Measurements from ENCODE around the gene FBF1. TPM values are rescaled to one million over a fixed set of nuclear protein-coding genes. Genes with fewer than 3 reads are reported as not detected.
"Not testable (repeated sequence)": the region's sequence is repeated elsewhere in the genome, so short reads cannot be mapped to it uniquely, and the experiment has no call there.

The FBF1 gene
- total RNA-seq, 3 donors from 2014 or later (not counting 1 experiment from before 2014, with no cell fraction given) = 24.9 to 34.0 (median 33.0) TPM

DNA sequence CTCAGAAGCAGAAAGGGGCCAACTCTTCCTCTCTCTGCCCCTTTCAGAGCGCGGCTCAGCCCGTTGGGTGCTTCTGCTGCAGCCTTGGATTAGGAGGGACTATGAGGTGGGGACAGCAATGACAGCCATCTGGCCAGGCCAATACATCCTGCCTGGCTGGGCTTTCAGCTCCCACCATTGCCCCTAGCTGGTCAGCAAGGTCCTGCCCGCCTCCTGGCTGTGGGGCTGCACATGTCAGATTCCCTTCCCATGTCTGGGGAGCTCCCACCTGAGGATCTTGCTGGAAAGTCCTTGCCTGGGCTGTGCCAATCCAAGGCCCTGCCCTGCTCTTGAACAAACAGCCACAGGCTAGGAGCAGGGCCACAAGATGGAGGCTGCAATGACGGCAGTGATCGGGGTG, 52.4 kb downstream of the FBF1 start:
- Histone ChIP-seq H3K4me3 (ENCODE audit: low read length) (no peak overlapping the region), H3K4me1 (ENCODE audit: control insufficient read depth, insufficient read depth, low read length) (no peaks in the 10 kb centered on the region), H3K27me3 (ENCODE audit: control insufficient read depth, insufficient read depth, low read length) (no peaks in the 10 kb centered on the region), H3K27ac (ENCODE audit: low read length) (no peak overlapping the region), H3K9me3 (ENCODE audit: control insufficient read depth, insufficient read depth, low read length) (no peaks in the 10 kb centered on the region), H3K36me3 (ENCODE audit: control insufficient read depth, insufficient read depth, low read length) (peaks cover 16% of the 10 kb centered on the region)
- ATAC-seq = no peak
- WGBS (ENCODE audit: insufficient coverage) = 93% methylated on average over 2 of the region's 6 CpGs
- TF ChIP-seq, protein P1, sequence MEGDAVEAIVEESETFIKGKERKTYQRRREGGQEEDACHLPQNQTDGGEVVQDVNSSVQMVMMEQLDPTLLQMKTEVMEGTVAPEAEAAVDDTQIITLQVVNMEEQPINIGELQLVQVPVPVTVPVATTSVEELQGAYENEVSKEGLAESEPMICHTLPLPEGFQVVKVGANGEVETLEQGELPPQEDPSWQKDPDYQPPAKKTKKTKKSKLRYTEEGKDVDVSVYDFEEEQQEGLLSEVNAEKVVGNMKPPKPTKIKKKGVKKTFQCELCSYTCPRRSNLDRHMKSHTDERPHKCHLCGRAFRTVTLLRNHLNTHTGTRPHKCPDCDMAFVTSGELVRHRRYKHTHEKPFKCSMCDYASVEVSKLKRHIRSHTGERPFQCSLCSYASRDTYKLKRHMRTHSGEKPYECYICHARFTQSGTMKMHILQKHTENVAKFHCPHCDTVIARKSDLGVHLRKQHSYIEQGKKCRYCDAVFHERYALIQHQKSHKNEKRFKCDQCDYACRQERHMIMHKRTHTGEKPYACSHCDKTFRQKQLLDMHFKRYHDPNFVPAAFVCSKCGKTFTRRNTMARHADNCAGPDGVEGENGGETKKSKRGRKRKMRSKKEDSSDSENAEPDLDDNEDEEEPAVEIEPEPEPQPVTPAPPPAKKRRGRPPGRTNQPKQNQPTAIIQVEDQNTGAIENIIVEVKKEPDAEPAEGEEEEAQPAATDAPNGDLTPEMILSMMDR (IDR thresholded peaks at IDR 0.05) = no peak
- intact Hi-C loops (cut with micrococcal nuclease) = loop anchor here (10.0 kb wide), 1 partner anchor 56 kb away; the partner anchor contains the start of gene FBF1
- Mint-ChIP-seq H3K36me3 (no peaks in the 10 kb centered on the region), H3K9me3 (no peaks in the 10 kb centered on the region), H3K27ac (no peak overlapping the region), H3K4me3 (no peak overlapping the region), H3K27me3 (ENCODE audit: low read depth in 2 of 2) (no peaks in the 10 kb centered on the region), H3K4me1 (peaks cover 0 to 1% of the 10 kb centered on the region in 2 donors)
- DNase-seq = no peak

DNA sequence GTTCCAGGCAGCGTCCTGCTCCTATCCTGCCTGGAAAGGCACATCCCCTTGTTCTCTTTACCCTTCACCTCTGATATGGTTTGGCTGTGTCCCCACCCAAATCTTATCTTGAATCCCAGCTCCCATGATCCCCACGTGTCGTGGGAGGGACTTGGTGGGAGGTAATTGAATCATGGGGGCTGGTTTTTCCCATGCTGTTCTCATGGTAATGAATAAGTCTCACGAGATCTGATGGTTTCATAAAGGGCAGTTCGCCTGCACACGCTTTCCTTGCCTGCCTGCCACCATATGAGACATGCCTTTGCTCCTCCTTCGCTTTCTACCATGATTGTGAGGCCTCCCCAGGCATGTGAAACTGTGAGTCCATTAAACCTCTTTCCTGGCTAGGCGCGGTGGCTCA, 55.0 kb downstream of the FBF1 start:
- intact Hi-C loops (cut with micrococcal nuclease) = loop anchor here (10.0 kb wide), 1 partner anchor 59 kb away; the partner anchor contains the start of gene FBF1
- H3K4me3 Mint-ChIP-seq; H3K27me3 Mint-ChIP-seq (ENCODE audit: low read depth in 2 of 2); H3K4me1 ChIP-seq (ENCODE audit: control insufficient read depth, insufficient read depth, low read length); H3K36me3 ChIP-seq (ENCODE audit: control insufficient read depth, insufficient read depth, low read length); H3K9me3 ChIP-seq (ENCODE audit: control insufficient read depth, insufficient read depth, low read length); H3K4me3 ChIP-seq (ENCODE audit: low read length); H3K36me3 Mint-ChIP-seq; H3K27ac Mint-ChIP-seq; DNase-seq; ATAC-seq; H3K4me1 Mint-ChIP-seq; H3K27ac ChIP-seq (ENCODE audit: low read length); H3K27me3 ChIP-seq (ENCODE audit: control insufficient read depth, insufficient read depth, low read length); H3K9me3 Mint-ChIP-seq: not testable (repeated sequence)
- WGBS (ENCODE audit: insufficient coverage) = 92% methylated on average over 7 of the region's 9 CpGs

DNA sequence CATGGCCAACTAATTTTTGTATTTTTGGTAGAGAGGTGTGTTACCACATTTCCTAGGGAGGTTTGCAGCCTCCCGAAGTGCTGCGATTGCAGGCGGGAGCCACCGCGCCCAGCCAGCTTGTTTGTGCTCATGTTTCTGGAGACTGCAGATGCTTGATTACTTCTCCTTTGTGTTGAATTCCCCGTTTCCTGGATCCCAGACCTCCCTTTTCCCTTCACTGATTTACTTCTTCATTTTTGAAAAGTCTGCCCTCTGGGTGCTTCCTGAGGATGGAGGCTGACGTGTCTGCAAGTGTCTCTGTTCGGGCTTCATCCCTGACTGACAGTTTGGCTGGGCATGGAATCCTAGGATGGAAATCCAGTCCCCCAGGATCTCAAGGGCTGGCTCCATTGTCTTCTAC, 55.4 kb downstream of the FBF1 start:
- intact Hi-C loops (cut with micrococcal nuclease) = loop anchor here (10.0 kb wide), 1 partner anchor 59 kb away; the partner anchor contains the start of gene FBF1
- Mint-ChIP-seq H3K36me3 (no peaks in the 10 kb centered on the region), H3K4me1 (no peaks in the 10 kb centered on the region), H3K27me3 (ENCODE audit: low read depth in 2 of 2) (peaks cover 0 to 5% of the 10 kb centered on the region in 2 donors), H3K4me3 (no peak overlapping the region), H3K27ac (no peak overlapping the region), H3K9me3 (no peaks in the 10 kb centered on the region)
- Histone ChIP-seq H3K9me3 (ENCODE audit: control insufficient read depth, insufficient read depth, low read length) (no peaks in the 10 kb centered on the region), H3K36me3 (ENCODE audit: control insufficient read depth, insufficient read depth, low read length) (no peaks in the 10 kb centered on the region), H3K27ac (ENCODE audit: low read length) (no peak overlapping the region), H3K27me3 (ENCODE audit: control insufficient read depth, insufficient read depth, low read length) (no peaks in the 10 kb centered on the region), H3K4me1 (ENCODE audit: control insufficient read depth, insufficient read depth, low read length) (no peaks in the 10 kb centered on the region), H3K4me3 (ENCODE audit: low read length) (no peak overlapping the region)
- DNase-seq (no peak), ATAC-seq (no peak)
- WGBS (ENCODE audit: insufficient coverage) = 69% methylated on average over 8 of the region's 8 CpGs
- TF ChIP-seq, protein P1 (IDR thresholded peaks at IDR 0.05) = no peak

DNA sequence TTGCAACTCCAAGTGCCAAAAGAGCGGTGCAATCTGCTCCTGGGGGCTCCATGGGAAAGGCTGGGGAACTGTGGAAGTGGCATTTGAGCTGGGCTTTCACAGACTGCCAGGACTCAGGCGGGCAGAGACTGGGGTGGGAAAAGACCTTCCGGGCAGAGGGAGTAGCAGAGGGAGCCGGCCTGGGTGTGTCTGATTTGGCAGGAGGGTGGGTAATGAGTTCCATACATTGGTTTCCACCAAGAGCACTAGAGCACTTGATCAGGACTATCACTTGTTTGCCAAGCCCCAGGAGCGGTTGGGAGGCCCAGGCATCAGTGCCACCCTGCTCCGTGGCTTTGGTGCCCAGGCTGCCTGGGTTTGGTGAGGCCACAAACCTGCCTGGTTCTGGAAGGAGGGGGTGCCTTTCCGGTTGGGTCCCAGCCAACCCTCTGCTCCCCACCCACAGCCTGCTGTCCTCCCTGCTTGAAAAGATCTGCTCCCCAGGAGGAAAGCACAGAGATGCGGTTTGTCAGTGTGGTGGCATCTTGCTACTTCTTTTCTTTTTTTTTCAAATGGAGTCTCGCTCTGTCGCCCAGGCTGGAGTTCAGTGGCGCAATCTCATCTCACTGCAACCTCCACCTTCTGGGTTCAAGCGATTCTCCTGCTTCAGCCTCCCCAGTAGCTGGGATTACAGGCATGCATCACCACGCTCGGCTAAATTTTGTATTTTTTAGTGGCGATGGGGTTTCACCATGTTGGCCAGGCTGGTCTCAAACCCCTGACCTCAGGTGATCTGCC, 59.0 kb downstream of the FBF1 start:
- H3K4me3 ChIP-seq (ENCODE audit: low read length) = no peak overlapping the region
- 87% methylated on average over 15 of the region's 15 CpGs for WGBS (ENCODE audit: insufficient coverage)
- Mint-ChIP-seq H3K36me3 (no peaks in the 10 kb centered on the region), H3K9me3 (no peaks in the 10 kb centered on the region), H3K27ac (no peak overlapping the region), H3K4me1 (peaks cover 7 to 11% of the 10 kb centered on the region in 2 donors), H3K4me3 (no peak overlapping the region), H3K27me3 (ENCODE audit: low read depth in 2 of 2) (peaks cover 0 to 13% of the 10 kb centered on the region in 2 donors)
- H3K4me1 ChIP-seq (ENCODE audit: control insufficient read depth, insufficient read depth, low read length) = peaks cover 13% of the 10 kb centered on the region
- no peaks in the 10 kb centered on the region for H3K36me3 ChIP-seq (ENCODE audit: control insufficient read depth, insufficient read depth, low read length)
- peak in 1 of 2 donors; percentile 47 for DNase-seq
- TF ChIP-seq, protein P1 (IDR thresholded peaks at IDR 0.05) = no peak
- no peaks in the 10 kb centered on the region for H3K9me3 ChIP-seq (ENCODE audit: control insufficient read depth, insufficient read depth, low read length)
- peaks cover 11% of the 10 kb centered on the region for H3K27me3 ChIP-seq (ENCODE audit: control insufficient read depth, insufficient read depth, low read length)
- no peak overlapping the region for H3K27ac ChIP-seq (ENCODE audit: low read length)
- ATAC-seq = no peak
- intact Hi-C loops (cut with micrococcal nuclease) = loop anchor here (10.0 kb wide), 1 partner anchor 63 kb away; the partner anchor contains the start of gene FBF1
